Measurements from ENCODE around the gene CEP112.
"Not testable (repeated sequence)": the region's sequence is repeated elsewhere in the genome, so short reads cannot be mapped to it uniquely, and the experiment has no call there.

CEP112 gene

DNA sequence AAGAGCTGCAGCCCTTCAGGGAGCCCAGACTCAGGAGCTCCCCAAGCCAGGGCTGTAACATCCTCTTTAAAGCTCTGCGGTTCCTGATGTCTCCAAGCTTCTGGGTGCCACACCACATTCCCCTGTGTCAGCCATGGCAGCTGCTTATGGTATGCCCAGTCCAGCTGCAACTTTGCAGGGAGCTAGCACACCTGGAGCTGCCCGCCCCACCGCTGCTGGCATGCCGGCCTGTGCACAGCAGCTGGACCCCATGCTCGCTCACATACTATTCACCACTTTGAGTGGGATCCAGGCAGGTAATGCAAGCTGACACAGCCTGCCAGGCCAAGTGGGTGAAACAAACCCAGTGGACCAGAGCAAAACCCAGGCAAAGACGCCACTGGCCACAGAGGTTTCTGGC lies 324.9 kb downstream of the CEP112 start:
- DNase-seq = no peak

DNA sequence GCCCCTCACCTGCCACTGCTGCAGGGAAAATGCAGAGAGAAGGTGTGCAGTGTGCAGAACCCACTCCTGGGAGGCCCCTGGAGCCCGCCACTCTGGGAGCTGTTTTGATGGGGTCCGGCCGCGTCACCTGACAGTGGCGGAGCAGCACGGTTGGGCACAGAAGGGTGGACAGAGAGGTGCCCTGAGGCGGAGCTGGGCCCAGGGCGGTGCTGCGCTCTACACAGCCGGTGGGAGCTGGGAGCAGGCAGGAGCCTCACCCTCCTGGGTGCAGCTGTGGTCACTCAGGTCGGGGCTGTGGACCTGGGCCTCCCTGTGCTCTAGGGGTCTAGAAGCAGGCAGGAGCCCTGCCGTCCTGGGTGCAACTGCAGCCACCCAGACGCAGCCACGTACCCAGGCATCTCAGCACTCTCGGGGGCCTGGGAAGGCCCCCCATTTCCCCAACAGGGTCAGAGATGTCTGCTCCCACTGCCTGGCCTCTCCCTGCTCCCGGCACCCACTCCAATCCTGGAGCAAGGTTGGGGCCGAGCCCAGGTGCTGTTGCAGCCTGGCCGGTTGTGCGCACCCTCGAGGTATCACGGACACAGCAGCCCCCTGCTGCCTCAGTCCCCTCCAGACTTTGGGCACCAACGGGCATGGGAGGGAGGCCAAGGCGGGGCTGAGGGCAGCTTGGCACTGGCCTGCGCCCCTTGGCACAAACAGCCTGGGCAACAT lies 326.1 kb downstream of the CEP112 start:
- no peak for DNase-seq

DNA sequence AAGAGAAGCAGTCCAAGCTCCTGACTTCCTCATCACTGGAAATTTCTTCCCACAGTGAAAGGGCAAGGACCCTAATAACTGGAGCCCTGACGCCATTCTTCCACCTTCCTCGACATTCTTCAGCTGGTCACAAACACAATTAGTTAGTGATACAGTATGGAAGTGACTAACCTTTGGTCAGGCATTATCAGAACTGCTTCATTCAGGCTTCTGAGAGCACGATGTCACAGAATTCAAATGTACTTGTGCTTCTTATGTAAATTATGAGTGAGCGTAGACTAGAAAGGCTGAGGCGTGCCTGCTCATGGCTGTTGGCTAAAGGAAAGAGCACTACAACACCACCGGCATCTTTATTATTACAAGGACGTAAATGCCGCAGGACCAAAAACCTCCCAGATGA lies 327.5 kb downstream of the CEP112 start:
- DNase-seq = no peak

DNA sequence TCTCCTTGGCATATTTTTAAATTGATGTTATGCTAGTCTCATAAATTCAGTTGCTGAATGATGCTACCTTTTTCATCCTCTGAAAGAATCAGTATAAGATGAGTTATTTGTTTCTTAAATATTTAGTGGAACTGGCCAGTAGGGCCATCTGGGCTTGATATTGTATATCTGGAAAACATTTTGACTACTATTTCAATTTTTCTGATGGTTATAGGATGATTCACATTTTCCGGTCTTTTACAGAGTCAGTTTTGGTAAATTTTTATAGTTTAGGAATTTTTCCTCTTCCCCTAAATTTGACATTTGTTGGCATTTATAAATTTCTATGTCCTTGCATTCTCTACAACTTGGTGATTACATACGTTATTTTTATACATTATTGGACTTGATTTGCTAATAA lies 334.2 kb downstream of the CEP112 start:
- no peak for DNase-seq

DNA sequence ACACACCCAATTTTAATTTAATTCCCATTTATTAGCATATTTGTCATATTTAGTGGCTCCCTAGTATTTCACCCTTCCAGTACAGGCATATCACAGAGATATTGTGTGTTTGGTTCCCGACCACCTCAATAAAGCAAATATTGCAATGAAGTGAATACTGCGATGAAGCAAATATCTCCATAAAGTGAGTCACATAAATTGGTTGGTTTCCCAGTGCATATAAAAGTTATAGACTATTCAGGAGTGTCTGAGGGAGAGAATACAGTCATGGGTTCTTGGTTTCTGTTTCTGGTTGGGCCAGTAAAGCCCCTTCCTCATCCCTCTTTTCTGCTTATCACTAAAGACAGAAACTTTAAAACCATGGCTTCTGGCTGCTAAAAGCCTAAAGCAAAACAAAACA lies 335.1 kb downstream of the CEP112 start:
- no peak for DNase-seq

DNA sequence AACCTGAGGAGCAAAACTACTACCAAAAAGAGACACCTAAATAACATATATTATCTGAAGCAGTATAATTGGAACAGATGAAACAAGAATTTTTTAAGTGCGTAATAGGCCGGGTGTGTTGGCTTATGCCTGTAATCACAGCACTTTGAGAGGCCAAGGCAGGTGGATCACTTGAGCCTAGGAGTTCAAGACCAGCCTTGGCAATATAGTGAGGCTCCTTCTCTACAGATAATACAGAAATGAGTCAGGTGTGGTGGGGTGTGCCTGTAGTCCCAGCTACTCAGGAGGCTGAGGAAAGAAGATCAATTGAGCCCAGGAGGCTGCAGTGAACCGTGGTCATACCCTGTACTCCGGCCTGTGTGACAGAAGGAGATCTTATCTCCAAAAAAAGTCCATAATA lies 336.3 kb downstream of the CEP112 start:
- no peak for DNase-seq

DNA sequence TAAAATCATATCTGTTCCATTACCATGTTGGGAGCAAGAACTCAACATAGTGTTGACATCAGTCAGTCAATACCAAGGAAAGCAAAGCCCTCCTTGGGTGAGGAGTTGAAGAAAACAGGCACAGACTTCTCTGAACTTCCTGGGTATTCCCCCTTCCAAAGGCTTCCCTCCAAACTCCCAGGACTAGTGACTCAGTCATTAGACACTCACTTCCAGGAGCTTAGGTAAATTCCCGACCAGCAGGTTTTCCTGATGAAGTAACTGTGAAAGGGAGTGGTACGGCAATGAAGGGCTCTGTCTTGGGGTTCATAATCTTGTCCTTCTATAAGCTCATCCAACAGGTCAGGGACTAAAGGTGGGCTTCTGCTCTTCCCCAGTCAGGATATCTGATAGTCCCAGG lies 336.7 kb downstream of the CEP112 start:
- DNase-seq = no peak

DNA sequence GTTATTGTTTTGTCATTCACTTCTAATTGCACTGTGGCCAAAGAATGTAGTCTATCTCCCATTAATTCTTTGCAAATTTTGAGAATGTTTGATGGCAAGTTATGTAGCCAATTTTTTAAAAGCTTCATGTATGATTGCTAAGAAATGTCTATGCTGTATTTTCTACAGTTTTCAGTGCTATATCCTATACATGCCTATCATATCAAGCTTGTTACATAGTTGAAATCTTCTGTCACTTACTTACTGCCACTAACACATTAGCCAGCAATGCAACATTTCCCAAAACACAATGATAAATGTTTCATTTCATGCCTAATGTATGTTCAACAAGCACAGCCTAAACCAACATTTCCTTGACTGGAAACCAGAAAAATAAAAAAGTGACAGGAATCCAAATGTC lies 338.1 kb downstream of the CEP112 start:
- no peak for DNase-seq

DNA sequence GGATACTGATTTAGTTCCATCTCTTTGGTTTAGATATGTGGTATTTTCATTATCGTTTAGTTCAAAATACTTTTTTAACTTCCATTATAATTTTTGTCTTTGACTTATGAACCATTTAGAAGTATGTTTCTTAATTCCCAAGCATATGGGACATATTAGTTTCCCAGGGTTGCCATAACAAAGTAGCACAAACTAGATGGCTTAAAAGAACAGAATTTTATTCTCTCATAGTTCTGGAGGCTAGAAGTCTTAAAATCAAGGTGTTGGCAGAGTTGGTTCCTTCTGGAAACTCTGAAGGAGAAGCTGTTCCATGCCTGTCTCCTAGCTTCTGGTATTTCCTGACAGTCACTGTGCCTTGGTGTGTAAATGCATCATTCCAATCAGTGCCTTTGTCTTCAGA lies 339.0 kb downstream of the CEP112 start:
- no peak for DNase-seq

DNA sequence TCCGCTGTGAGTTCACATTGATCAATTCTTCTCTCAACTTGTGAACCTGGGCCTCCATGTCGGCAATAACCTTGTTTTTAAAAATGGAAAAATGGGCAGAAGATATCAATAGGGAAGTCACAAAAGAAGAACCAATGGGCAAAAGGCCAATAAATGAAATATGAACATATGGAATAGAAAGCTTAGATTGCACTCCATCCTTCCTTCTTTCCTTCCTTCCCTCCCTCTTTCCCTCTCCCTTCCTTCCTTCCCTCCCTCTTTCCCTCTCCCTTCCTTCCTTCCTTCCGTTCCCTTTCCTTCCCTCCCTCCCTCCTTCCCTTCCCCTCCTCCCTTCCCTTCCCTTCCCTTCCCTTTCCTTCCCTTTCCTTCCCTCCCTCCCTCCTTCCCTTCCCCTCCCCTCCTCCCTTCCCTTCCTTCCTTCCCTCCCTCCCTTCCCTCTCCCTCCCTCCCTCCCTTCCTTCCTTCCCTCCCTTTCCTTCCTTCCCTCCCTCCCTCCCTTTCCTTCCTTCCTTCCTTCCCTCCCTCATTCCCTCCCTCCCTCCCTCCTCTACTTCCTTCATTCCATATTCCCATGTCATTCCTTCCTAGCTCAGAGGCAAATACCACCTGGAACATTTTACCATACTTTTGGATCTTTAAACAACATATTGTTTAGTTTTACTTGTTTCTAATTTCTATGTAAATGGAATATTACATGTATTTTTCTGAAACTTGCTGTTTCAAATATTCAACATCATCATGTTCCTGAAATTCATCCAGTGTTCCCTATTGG lies 339.8 kb downstream of the CEP112 start:
- DNase-seq = no peak

DNA sequence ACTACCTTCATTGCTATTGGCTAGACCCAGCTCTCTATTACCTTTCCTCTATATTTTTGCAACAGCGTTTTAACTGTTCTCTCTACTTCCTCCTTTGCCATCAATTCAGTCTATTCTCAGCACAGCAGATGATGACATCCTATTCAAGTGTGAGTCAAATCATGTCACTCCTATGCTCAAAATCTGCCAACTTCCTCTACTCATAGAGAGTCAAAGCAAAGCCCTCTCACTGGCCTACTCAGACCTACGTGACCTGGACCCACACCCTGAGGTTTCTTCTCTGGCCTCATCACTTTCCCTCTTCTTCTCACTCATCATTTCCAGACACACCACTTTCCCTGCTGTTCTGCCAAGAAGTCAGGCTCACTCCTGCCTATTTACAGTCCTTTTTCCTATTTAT lies 341.4 kb downstream of the CEP112 start:
- no peak for DNase-seq

DNA sequence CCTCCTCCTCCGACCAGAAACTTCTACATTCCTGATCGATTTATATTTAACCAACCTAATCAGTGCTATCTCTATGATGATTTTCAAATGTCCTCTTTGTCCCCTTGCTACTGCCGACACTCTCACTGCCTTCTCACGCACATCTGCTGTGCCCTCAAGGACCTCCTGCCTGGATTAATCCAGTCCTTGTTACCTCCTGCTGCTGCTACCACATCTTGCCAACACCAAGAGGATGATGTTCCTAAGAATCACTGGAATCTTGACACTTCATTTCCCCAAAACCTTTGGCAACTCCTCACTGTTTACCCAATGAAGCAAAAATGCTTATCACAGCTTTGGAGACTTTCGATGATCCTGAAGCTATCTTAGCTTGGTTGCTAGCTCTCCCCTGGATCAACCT lies 343.2 kb downstream of the CEP112 start:
- DNase-seq = no peak

DNA sequence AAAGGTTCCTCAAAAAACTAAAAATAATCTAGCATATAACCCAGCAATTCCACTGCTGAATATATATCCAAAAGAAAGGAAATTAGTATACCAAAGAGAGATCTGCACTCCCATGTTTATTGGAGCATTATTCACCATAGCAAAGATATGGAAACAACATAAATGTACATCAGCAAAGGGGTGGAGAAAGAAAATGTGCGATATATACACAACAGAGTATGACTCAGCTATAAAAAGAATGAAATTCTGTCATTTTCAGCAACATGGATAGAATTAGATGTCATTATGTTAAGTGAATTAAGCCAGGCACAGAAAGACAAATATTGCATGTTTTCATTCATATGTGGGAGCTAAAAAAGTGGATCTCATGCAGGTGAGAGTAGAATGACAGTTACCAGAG lies 350.8 kb downstream of the CEP112 start:
- no peak for DNase-seq

DNA sequence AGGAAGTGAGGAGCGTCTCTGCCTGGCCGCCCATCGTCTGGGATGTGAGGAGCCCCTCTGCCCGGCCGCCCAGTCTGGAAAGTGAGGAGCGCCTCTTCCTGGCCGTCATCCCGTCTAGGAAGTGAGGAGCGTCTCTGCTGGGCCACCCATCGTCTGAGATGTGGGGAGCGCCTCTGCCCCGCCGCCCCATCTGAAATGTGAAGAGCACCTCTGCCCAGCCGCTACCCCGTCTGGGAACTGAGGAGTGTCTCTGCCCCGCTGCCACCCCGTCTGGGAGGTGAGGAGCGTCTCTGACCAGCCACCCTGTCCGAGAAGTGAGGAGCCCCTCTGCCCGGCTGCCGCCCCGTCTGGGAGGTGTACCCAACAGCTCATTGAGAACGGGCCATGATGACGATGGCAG lies 354.7 kb downstream of the CEP112 start:
- not testable (repeated sequence) for DNase-seq

DNA sequence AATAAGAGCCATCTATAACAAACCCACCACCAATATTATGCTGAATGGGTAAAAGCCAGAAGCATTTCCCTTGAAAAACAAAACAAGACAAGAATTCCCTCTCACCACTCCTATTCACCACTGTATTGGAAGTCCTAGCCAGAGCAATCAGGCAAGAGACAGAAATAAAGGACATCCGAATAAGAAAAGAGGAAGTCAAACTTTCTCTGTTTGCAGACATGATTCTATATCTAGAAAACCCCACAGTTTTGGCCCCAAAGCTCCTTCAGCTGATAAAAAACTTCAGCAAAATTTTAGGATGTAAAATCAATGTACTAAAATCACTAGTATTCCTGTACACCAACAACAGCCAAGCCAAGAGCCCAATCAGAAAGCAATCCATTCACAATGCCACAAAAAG lies 358.7 kb downstream of the CEP112 start:
- no peak for DNase-seq

DNA sequence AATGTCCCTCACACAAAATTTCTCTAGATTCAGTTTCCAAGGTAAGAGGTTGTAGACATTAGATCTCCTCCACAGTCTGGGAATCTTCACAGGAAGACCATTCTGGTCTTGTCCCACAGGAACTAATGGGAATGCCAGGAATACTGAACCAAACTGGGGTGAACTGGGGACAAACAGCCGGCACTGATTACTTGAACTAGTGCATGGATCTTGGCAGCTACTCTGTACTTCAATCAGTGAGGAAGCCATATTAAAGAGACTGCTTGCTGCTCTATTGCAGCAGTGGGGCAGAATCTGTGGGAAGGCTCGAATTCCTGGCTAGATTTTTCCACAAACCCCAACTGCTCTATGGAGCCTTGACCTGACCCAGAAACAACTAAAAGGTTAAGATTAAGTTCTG lies 361.6 kb downstream of the CEP112 start:
- no peak for DNase-seq

DNA sequence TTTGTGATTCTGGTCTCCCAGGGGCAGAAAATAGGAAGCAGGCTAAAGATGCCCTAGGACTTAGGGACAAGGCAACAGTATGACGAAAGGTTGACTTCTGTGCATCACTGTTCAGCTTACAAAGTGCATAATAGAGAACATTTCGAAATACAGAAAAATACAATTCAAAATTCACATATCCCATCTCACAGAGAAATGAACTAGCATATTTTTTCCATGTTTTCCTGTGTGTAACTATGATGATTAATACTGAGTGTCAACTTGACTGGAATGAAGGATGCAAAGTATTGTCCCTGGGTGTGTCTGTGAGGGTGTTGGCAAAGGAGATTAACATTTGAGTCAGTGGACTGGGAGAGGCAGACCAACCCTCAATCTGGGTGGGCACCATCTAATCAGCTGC lies 365.4 kb downstream of the CEP112 start:
- not testable (repeated sequence) for DNase-seq

DNA sequence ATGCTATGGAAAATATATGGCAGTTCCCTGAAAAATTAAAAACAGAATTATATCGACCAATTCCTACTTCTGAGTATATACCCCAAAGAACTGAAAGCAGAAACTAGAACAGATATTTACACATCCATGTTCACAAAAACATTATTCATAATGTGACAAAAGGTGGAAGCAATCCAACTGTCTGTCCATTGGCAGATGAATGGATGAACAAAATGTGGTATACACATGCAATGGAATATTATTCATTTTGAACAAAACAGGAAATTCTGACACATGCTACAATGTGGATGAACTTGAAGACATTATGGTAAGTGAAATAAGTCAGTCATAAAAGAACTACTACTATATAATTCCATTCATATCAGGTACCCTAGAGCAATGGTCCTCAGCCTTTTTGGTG lies 367.0 kb downstream of the CEP112 start:
- DNase-seq = no peak

DNA sequence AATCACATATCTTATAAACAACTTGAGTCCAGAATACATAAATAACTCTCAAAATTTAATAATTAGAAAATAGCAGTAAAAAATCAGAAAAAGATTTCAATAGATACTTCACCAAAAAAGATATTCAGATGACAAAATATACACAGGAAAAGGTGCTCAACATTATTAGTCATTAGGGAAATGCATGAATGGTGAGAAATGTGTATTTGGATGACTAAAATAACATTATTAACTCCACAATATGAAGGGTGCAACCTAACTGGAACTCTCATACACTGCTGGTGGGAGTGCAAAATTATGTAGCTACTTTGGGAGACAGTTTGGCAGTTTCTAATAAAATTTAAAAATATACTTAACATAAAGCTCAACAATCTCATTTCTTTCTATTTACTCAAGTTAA lies 368.2 kb downstream of the CEP112 start:
- DNase-seq = no peak

DNA sequence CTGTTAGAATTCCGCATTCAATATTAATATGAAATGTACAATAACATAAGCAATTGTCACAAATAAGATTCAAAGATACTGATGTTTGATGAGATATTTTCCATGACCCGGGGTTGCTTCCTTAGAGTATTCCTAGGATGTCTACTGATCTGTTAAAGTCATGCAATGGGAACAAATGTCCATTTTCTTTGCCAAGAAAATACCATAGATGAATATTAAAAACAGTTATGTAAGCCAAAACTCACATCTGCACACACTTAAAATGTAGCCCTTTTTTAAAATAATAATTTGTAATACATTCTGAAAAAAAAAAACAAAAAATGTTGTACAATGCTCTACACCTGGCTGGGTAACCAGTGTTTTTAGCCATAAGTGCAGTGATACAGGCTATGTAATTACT lies 371.1 kb downstream of the CEP112 start:
- DNase-seq = no peak

DNA sequence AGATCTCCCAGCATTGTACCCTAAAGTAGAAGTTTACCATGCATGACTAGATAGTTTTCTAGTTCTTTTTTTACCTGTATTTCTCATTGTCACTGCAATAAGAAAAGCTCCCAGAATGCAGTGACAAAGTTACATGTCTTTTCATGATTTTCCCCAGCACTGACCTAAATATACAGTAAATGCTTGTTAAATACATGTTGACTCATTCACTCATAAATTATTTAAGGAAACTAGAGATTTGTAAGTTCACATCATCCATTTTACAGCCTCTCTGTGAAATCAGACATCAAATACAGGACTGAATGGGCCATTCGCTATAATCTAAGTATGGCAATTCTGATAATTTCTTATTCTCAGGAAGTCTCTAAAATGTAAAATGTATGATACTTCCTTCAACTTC lies 371.6 kb downstream of the CEP112 start:
- DNase-seq = no peak

DNA sequence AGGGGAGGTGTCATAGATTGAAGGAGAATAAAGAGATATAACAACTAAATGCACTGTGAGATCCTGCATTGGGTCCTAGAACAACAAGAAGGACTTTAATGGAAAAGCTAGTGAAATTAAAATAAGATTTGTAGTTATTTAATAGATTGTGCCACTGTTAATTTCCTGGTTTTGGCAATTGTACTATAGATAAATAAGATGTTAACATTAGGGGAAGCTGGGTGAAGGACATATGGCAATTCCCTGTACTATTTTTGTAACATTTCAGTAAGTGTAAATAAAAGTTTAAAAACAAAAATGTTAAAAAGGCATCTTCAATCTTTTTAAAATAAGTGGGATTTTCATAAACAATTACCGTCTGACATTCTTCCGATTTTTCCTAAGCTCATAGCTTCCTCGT lies 372.1 kb downstream of the CEP112 start:
- DNase-seq = no peak

DNA sequence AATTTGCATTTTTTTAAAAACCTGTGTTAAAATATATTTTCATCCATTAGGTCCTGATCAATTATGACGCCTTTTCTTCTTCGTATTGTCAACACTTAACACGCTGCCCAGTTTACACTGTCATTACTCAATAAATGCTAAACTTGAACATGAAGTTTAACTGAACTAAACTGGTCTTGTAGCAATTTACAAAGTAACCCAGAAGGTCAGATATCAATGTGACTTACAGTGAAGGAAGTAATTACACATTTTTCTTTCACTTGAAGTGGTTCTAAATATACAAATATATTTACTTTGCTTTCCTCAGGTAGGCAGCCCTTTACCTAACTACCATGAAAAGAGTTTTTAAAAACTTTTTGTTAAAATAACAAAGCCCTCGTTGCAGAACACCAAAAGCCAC lies 374.0 kb downstream of the CEP112 start:
- DNase-seq = no peak

DNA sequence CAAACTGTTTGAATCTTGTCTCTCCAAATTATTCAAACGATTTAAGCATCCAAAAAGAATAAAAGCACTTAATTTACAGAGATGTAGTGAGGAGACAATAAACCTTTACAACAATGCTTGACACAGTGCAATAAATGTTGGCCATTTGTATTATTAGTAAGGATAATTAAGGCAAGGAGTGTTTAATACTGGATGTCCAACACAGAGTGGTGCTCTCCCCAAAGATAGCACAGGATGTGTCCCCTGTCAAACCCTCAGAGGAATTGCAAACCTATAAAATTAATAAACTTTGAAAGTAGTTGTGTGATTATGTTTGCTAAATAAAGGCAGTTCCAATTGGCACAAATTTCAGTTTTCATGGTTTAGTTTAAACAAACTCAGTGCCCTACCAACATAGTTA lies 377.5 kb downstream of the CEP112 start:
- no peak for DNase-seq

DNA sequence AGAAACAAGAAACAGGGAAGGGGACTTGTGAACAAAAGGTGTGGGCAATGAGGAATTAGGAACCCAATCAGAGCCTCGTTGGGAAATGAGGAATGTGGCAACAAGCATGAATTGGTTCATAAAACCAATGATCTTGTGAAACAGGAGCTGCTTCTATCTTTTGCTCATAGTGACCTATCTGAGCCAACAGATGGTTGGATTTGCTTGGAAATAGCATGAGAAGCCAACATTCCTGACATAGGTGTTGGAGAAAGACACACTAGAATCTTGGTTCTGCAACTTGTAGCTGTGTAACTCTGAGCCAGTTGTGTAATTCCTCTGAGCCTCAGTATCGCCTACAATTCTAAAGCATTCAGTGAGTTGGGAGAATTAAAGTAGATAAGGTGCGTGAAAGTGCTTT lies 378.6 kb downstream of the CEP112 start:
- no peak for DNase-seq

Data from cerebellar nuclear complex (tissue), 1 donor.